HG03442 (cell line): ENCODE data around the gene MYL12A.
A peak's percentile ranks its signal among the peaks of the same experiment; 100 is the strongest.

Experiments
- ATAC-seq: cut with Tn5 transposase; IDR thresholded peaks from one replicate; pipeline ENCODE4 v1.9.1; 2021; ENCODE audit warnings: mild to moderate bottlenecking, moderate library complexity; ENCODE audit not compliant: unreplicated experiment

The MYL12A gene

GRCh38 chr18:3281456-3282400 is 34.1 kb downstream of the MYL12A start:
- peak; percentile 34 for ATAC-seq

- ATAC-seq, result no peak
Measured at GRCh38 chr18:3283253-3283863, 35.8 kb downstream of the MYL12A start.

- no peak for ATAC-seq
Measured at GRCh38 chr18:3283908-3284307, 36.3 kb downstream of the MYL12A start.

GRCh38 chr18:3284501-3284900 is 36.9 kb downstream of the MYL12A start:
- ATAC-seq, result no peak

GRCh38 chr18:3286159-3286558 is 38.6 kb downstream of the MYL12A start:
- ATAC-seq, result no peak

- no peak for ATAC-seq
Measured at GRCh38 chr18:3293196-3293951, 45.8 kb downstream of the MYL12A start.

GRCh38 chr18:3294435-3295080 is 47.0 kb downstream of the MYL12A start:
- ATAC-seq, result no peak

GRCh38 chr18:3297025-3297984 is 49.7 kb downstream of the MYL12A start:
- peak; percentile 99 for ATAC-seq

- ATAC-seq, result no peak
Measured at GRCh38 chr18:3304832-3305231, 57.2 kb downstream of the MYL12A start.

GRCh38 chr18:3305354-3305762 is 57.8 kb downstream of the MYL12A start:
- peak; percentile 98 for ATAC-seq
